ENCODE measurements around the gene KCNQ2.

Gene KCNQ2

GRCh38 chr20:63473555-63474449, 1.3 kb upstream of the KCNQ2 start:
- Mint-ChIP-seq H3K27ac (no peak overlapping the region), H3K9me3 (no peaks in the 10 kb centered on the region), H3K36me3 (ENCODE audit: low read depth) (no peaks in the 10 kb centered on the region), H3K4me1 (ENCODE audit: low read depth) (peaks cover 8% of the 10 kb centered on the region), H3K4me3 (no peak overlapping the region), H3K27me3 (peaks cover 45% of the 10 kb centered on the region)

- Mint-ChIP-seq H3K4me1 (ENCODE audit: low read depth) (peaks cover 8% of the 10 kb centered on the region), H3K4me3 (no peak overlapping the region)
These were observed 471 bp upstream of the KCNQ2 start for GRCh38 chr20:63472862-63473390.

DNA sequence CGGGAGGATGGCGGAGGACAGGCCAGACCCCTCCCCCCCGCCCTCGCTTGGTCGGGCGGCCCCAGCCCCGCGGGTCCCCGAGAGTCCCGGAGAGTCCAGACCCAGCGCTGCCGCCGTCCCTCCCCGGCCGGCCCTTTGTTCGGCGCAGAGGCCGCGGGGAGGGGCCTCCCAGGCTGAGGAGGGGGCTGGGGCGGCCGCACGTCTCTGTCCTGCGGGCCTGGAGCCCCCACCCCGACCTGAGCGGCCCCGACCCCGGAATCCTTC, 806 bp downstream of the KCNQ2 start:
- H3K4me1 Mint-ChIP-seq (ENCODE audit: low read depth) = peaks cover 8% of the 10 kb centered on the region
- no peak overlapping the region for H3K27ac Mint-ChIP-seq
- no peak overlapping the region for H3K4me3 Mint-ChIP-seq
- no peaks in the 10 kb centered on the region for H3K36me3 Mint-ChIP-seq (ENCODE audit: low read depth)
- H3K27me3 Mint-ChIP-seq = peaks cover 29% of the 10 kb centered on the region
- H3K9me3 Mint-ChIP-seq = no peaks in the 10 kb centered on the region

More at GRCh38 chr20:63472862-63473390, 471 bp upstream of the KCNQ2 start:
- Mint-ChIP-seq H3K36me3 (ENCODE audit: low read depth) (no peaks in the 10 kb centered on the region), H3K27me3 (peaks cover 37% of the 10 kb centered on the region), H3K27ac (no peak overlapping the region), H3K9me3 (no peaks in the 10 kb centered on the region)

DNA sequence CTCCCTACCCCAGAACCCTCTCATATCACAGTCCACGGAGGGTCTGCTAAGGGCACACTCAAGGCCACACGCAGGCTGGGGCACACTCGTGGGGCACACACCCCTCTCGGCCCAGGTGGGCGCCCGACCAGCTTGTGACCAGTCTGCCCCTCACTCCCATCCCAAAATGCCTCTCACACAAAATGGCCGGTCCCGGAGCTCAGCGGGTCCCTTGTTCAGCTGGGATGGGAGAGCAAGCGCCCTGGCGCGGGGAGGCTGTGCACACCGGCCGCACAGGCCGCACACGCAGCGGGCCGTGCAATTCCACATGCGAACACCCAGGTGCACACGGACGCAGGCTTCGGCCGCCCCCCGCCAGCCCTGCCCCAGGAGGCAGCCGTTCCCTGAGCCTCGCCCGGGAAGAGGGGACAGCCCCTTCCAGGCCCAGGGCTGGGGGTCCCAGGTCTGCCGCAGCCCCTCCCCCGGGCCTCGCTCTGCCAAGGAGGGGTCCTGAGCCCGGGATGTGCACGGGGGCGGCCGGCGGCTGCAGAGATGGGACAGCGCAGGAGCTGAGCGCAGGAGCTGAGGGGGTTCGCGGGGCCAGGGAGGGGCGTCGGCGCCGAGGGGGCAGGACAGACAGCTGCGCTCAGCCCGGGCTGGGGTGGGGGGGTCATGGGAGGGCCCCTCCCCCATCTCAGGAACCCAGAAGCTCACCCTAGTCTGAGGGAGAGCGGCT, 1.3 kb downstream of the KCNQ2 start:
- Mint-ChIP-seq H3K36me3 (ENCODE audit: low read depth) (no peaks in the 10 kb centered on the region), H3K4me3 (no peak overlapping the region), H3K9me3 (no peaks in the 10 kb centered on the region), H3K27me3 (peaks cover 26% of the 10 kb centered on the region), H3K27ac (no peak overlapping the region), H3K4me1 (ENCODE audit: low read depth) (peaks cover 8% of the 10 kb centered on the region)

GRCh38 chr20:63470410-63470809, 2.0 kb downstream of the KCNQ2 start:
- H3K9me3 Mint-ChIP-seq = no peaks in the 10 kb centered on the region
- H3K27me3 Mint-ChIP-seq = peaks cover 24% of the 10 kb centered on the region
- no peak overlapping the region for H3K27ac Mint-ChIP-seq
- H3K4me1 Mint-ChIP-seq (ENCODE audit: low read depth) = peaks cover 8% of the 10 kb centered on the region
- H3K4me3 Mint-ChIP-seq = no peak overlapping the region
- H3K36me3 Mint-ChIP-seq (ENCODE audit: low read depth) = no peaks in the 10 kb centered on the region

GRCh38 chr20:63469713-63470101, 2.7 kb downstream of the KCNQ2 start:
- Mint-ChIP-seq H3K36me3 (ENCODE audit: low read depth) (no peaks in the 10 kb centered on the region), H3K9me3 (no peaks in the 10 kb centered on the region), H3K27ac (no peak overlapping the region), H3K4me3 (no peak overlapping the region), H3K27me3 (peaks cover 23% of the 10 kb centered on the region), H3K4me1 (ENCODE audit: low read depth) (peaks cover 8% of the 10 kb centered on the region)

DNA sequence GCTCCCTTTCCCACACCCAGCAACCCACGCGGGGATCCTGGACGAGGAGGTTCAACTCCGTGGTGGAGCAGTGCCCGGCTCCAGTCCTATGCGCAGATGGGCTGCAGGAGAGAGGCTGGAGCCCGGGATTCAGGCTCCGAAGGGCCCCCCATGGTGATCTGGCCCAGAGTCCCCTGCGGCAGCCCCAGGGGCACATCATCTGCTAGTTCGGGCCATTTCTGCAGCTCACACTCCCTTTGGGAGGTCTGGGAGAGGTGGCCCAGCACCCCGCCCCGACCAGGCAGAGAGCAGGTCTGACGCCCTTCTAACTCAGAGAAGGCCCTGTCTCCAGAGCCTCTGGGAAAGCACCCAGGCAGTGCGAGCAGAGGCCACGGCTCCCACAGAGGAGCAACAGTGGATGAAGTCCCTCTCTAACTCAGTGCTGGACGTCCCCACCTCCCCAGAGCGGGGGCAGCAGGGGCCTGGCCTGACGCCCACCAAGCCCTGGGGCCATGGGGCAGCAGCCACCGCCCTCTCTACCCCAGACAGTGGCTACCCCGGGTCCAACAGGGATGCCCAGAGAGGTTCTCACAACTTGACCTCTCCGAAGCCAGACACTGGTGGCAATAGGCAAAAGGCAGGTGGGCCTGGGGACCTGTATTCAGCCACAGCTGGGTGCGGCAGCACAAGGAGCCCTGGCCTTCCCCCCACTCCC, 3.3 kb downstream of the KCNQ2 start:
- Mint-ChIP-seq H3K4me3 (no peak overlapping the region), H3K27ac (no peak overlapping the region), H3K4me1 (ENCODE audit: low read depth) (peaks cover 5% of the 10 kb centered on the region), H3K36me3 (ENCODE audit: low read depth) (no peaks in the 10 kb centered on the region), H3K9me3 (no peaks in the 10 kb centered on the region), H3K27me3 (peaks cover 20% of the 10 kb centered on the region)

DNA sequence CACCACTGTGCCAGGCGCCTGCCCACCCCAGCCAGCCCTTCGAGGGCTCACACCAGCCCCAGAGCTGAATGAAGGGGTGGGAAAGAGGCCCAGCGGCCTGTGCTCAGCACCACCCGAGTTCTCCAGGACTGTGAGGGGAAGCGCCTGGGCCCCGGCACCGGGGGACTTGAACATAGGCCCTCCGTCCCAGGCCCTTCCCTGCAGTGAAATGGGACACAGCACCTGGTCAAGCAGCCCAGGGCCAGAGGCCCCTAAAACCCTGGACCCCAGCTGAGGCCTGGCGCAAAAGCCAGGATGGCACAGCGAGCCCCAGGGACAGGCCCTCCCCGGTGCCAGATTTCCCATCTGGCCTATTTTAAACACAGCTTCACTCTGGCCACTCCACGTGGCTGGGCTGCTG, 4.0 kb downstream of the KCNQ2 start:
- Mint-ChIP-seq H3K4me3 (no peak overlapping the region), H3K9me3 (no peaks in the 10 kb centered on the region), H3K27ac (no peak overlapping the region), H3K36me3 (ENCODE audit: low read depth) (no peaks in the 10 kb centered on the region), H3K4me1 (ENCODE audit: low read depth) (no peaks in the 10 kb centered on the region), H3K27me3 (peaks cover 16% of the 10 kb centered on the region)

GRCh38 chr20:63467294-63468083, 5.0 kb downstream of the KCNQ2 start:
- H3K27me3 Mint-ChIP-seq = peaks cover 21% of the 10 kb centered on the region
- no peak overlapping the region for H3K27ac Mint-ChIP-seq
- no peaks in the 10 kb centered on the region for H3K4me1 Mint-ChIP-seq (ENCODE audit: low read depth)
- H3K9me3 Mint-ChIP-seq = no peaks in the 10 kb centered on the region
- no peak overlapping the region for H3K4me3 Mint-ChIP-seq
- no peaks in the 10 kb centered on the region for H3K36me3 Mint-ChIP-seq (ENCODE audit: low read depth)

GRCh38 chr20:63466861-63467260, 5.6 kb downstream of the KCNQ2 start:
- Mint-ChIP-seq H3K9me3 (no peaks in the 10 kb centered on the region), H3K27ac (no peak overlapping the region), H3K27me3 (peaks cover 22% of the 10 kb centered on the region), H3K4me1 (ENCODE audit: low read depth) (no peaks in the 10 kb centered on the region), H3K36me3 (ENCODE audit: low read depth) (no peaks in the 10 kb centered on the region), H3K4me3 (no peak overlapping the region)

DNA sequence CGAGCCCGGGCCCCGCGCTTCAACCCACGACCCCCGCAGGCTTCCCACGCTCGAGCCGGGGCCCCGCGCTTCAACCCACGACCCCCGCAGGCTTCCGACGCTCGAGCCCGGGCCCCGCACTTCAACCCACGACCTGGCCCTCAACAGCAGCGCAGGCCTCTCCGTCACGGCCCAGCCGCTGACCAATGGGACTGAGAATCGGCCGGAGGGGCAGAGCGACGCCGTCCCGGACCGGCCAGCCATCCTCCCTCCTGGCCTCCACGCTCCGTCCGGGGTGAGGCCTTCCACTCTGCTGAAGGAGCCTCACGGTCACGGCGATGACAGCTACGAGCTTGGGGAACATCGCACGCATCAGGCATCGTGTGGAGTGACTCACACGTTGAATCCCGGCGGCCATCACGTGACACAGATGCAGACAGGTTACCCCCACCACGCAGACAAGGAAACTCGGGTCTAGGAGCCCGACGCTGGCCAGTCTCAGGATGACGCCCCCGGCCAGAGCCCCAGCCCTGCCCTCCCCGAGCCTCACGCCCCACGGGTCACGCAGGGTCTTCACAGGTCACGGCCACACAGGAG, 6.1 kb downstream of the KCNQ2 start:
- H3K36me3 Mint-ChIP-seq (ENCODE audit: low read depth) = no peaks in the 10 kb centered on the region
- H3K4me1 Mint-ChIP-seq (ENCODE audit: low read depth) = no peaks in the 10 kb centered on the region
- no peak overlapping the region for H3K27ac Mint-ChIP-seq
- no peak overlapping the region for H3K4me3 Mint-ChIP-seq
- H3K9me3 Mint-ChIP-seq = no peaks in the 10 kb centered on the region
- H3K27me3 Mint-ChIP-seq = peaks cover 22% of the 10 kb centered on the region

GRCh38 chr20:63465380-63466249, 6.8 kb downstream of the KCNQ2 start:
- Mint-ChIP-seq H3K27ac (no peak overlapping the region), H3K4me3 (no peak overlapping the region), H3K27me3 (peaks cover 22% of the 10 kb centered on the region), H3K9me3 (no peaks in the 10 kb centered on the region), H3K4me1 (ENCODE audit: low read depth) (no peaks in the 10 kb centered on the region), H3K36me3 (ENCODE audit: low read depth) (no peaks in the 10 kb centered on the region)

DNA sequence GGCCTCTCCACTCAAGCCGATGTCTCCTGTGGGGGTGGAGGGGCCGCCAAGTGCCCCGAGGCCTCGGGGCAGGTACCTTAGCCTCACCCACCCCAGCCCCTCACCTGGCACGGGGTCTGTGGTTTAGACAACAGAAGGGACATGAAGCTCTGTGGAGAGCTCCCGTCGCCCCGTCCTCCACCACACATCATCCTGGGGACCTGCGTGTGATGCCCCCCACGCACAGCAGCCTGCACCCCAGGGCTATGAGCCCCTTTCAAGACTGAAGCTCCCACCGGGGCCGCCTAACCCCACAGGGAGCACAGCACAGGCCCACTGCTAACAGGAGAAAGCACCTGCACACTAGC, 8.2 kb downstream of the KCNQ2 start:
- peaks cover 18% of the 10 kb centered on the region for H3K27me3 Mint-ChIP-seq
- no peak overlapping the region for H3K27ac Mint-ChIP-seq
- H3K4me3 Mint-ChIP-seq = no peak overlapping the region
- H3K9me3 Mint-ChIP-seq = no peaks in the 10 kb centered on the region
- no peaks in the 10 kb centered on the region for H3K36me3 Mint-ChIP-seq (ENCODE audit: low read depth)
- no peaks in the 10 kb centered on the region for H3K4me1 Mint-ChIP-seq (ENCODE audit: low read depth)
